Fibroblast of skin of left quadriceps (primary cell): Measurements from ENCODE around the gene KCNH1.

Experiments
- DNase-seq, 2 experiments: peaks; one replicate each; pipeline ENCODE4 v3.0.0-alpha.2; 2013; ENCODE audit warnings: low read depth in 2 of 2

The KCNH1 gene

DNA sequence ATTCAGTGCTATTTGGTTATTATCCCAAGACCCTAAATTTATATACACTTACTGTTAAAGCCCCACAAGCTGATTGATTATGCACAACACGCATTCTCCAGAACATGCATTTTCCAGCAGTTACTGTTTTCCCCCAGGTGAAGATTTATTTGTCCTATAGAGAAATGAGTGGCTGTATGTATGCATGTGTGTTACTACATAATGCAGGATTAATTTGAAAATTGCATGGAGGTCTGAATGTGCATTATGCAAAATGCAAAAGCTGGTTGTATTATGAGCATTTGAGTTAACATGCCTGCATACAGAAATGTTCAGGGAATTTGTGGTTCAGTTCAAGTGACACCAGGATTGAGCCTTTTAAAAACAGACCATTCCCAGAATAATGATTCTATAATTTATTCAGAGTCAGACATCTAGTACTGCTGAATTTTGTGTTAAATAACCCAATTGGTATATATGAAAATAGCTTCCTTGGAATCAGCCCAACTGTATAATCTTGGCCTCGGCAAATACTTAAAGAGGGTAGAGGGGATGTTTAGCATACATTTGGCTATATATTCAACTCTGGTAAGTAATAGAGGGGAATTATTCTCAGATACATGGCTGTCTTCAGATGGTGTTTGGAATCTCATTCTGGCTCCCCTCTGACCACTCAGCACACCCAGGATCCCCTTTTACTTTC is 485.2 kb downstream of the KCNH1 start:
- no peak for DNase-seq

DNA sequence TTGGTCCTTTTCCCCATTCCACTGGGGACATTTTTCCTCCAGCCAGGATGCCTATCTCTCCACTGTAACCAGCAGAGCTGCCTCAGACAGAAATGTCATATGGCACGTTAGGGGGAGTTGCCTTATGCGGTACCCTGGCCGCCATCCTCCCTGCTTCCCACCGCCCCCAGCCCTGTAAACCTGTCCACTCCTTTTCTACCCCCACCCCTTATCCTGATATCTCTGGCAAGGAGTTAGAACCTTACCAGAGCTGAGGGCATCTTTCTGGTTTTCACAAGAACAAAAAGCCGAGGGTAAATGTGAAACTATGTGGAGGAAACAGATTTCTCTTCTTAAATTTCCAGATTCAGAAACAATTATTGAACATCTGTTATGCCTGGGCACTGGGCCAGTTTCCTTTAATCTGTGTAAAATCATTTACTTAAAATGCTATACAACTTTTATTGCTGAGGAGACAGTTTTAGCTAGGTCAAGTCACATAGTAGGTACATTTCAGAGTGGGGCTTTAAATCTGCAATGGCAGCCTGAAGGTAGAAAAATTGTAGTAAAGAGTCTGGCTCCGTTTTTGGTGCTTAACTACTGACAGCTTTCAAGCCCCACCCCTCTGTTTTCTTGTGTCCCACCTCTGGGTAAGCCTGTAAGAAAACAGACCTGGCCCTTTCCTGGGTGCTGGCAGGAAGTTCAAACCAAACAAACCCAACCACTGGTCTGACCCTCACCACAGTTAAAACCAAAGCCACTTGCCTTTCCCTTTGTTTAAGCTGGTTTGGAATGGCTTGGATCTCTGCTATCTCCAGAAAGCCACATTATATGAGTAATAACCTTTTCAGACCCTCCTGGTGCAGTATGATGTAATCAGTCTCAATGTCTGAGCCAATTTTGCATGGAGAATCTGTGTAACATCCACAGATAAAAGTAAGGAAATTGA is 486.3 kb downstream of the KCNH1 start:
- DNase-seq: peak; percentile 58 to 61

DNA sequence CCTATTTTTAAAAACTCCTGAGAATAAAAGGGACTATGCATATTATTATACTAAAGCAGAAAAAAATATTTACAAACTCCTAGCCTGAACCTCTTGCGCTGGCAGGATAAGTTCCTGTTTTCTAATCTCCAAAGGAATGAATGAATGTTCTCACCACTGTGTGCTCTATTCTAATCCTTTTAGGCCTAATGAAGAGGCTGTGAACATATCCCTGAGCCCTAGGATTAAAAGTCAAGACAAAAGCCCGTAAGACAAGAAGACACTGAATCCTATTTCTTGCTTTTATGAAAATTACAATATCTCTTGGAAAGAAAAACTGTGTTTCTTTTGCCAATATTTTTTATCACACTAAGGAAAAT is 487.7 kb downstream of the KCNH1 start:
- no peak for DNase-seq

DNA sequence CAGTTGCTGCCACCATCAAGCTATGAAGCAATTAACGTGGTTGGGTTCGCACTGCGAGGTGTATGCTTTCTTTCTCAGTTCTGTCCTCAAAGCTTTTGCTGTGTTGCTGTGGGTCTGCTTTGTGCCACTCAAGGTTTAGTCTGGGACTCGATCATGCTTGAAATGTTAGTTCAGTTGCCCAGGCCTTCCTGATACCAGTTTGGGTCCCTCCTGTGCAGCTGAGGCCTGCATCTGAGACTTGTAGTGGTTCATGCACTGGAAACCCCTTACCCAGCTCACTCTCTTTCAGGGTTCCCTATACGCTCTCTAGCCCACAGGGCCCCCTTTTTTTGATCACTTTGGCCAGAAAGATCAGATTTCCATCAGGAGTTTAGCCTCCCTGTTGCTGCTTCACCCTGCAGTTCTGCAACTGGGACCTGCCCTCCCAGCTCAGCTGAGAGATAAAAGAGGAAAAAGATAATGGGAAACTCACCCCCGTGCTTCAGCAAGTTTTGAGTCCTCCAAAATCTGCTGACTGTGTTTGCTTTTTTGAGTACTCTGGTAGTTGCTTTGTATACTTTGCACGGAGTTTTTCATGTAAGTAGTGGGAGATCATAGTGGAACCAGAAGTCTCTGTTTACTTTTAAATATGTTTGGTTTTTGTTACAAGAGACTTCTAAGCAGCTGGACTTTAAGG is 488.2 kb downstream of the KCNH1 start:
- no peak for DNase-seq

DNA sequence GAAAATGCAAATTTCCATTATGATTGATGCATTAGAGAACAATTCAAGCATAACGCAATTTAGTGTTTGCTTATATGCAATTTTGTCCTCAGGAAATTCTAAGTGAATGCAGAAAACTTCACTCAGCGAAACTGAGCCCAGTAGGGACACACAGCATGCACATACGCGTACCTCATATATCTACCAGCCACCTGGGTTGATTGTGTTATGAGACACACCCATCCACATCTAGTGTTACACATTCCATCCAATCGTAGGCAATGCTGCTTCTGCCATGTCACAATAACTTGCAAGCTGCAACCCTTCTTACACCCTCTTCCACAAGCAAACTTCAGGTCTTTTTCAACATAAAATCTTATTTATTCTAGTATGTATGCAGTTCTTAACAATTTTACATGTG is 492.4 kb downstream of the KCNH1 start:
- no peak for DNase-seq

DNA sequence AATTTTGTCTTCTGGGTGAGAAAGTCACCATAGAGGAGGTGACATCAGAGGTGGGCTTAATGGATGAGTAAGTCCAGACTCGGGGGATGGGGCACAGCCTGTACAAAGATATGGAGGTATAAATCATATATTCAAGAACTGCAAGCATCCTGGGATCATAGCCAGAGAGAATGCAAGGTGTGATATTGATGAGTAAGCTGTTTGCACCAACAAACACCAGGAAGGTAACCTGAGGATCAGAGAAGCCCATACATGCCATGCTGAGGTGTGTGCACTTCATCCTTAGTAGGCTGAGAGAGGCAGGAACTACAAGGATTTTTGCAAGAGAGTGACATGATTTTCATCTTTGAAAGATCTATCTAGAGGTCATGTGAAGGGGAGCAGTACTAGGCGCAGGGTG is 498.8 kb downstream of the KCNH1 start:
- no peak for DNase-seq

DNA sequence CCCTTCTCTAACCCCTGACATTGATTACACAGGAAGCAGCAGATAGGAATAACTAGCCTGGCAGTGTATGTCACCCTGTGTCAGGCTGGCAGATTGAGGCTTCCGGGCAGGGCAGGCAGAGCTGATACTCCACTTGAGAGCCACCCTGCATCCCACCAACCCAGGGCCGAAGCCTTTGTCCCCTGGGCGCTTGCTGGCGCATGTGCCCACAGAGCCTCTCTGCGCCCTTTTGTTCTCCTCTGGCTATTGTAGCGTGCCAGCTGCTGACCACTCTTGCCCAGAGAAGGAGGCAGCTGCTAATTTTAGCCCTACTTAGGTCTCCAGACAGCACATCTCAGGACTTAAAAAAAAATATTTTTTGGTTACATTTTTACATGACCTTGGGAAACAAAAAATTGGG is 500.3 kb downstream of the KCNH1 start:
- no peak for DNase-seq

DNA sequence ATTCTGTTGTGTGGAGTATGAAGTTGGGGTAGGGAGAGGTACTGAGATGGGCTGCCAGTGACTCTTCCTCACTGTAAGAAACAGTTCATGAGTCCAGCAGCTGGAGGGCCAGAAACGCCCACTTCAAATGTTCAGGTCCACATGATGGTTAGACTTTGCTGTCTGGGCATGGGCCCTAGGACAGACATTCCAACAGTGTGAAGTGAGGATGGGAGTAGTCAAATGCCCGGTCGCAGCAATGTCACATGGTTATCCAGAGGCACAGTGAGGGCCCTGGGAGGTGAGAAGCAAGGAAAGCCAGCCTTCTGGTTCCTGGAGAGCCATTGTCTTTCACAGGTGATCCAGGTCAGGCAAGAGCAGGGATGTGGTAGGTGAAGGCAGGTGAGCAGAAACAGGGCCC is 500.8 kb downstream of the KCNH1 start:
- DNase-seq: no peak

DNA sequence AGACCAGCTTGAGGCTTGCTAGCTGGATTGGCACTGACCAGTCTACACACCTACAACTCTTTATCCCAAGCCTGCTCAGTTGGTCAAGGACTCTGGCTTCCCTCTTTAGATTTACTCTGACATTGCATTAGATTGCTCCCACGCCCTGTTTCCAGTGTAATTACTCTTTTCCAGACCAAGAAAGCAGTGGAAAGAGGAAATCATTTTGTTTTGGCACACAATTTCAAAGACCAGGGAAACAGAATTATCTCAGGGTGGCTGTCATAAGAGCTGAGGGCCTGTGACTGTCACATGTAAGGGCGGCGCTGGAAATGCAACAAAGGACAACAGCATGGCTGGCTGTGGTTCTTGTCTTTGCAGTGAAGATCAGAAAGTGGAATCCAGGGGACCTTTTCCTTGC is 502.5 kb downstream of the KCNH1 start:
- DNase-seq: no peak

DNA sequence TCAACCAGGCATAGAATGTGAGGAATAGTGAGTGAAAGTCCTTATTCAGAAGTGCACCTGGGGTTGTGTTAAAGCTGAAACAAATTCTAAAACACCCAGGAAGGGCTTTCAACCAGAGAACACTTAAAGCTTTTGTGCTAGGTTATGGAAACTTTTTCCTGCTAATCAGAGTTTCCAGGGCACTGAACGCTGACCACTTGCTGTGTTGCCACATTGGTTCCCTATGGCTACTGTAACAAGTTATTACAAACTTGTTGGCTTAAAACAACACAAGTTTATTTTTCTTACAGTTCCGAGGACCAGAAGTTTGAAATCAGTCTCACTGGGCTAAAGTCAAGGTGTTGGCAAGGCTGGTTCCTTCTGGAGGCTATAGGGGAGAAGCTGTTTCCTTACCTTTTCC is 504.7 kb downstream of the KCNH1 start:
- no peak for DNase-seq

DNA sequence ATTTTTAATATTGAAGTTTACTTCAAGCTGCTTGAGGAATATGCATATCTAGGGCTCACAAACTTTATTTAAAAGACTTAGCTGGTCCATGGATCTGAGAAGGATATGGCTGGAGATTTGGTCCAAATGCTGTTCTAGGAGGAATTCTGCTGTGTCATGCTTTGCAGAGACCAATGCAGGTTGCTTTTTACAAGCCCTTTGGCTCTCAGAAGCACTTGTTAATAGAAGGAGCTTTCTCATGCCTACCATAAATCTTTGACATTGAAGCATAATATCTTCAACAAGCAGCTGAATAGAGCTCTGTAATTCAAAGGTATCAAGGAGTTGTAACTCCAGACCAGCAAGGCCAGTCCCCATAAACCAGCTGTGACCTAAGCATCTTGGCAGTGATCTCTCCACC is 506.2 kb downstream of the KCNH1 start:
- DNase-seq: no peak
